Breast epithelium (tissue), 3 donors: ENCODE results near the gene NDUFA3.

Source experiments
- CTCF ChIP-seq, 3 donors: fragments of 450-650 bp; IDR thresholded peaks; one replicate each; pipeline ENCODE4 v1.5.1; 2016 to 2017; ENCODE audit warnings: antibody characterized with exemption in 3 of 3, mild to moderate bottlenecking in 3 of 3, moderate library complexity in 3 of 3
- POLR2AphosphoS5 ChIP-seq, 3 donors: sonication (generic); formaldehyde crosslinking; IDR thresholded peaks; one replicate each; pipeline ENCODE4 v1.6.1; 2017; ENCODE audit warnings: antibody characterized with exemption in 3 of 3

- TF ChIP-seq CTCF (IDR thresholded peaks at IDR 0.05) (no peak), POLR2AphosphoS5 (IDR thresholded peaks at IDR 0.05) (no peak)
These were observed 45.0 kb downstream of the NDUFA3 start for GRCh38 chr19:54147676-54148075.
